GM23338 (cell line): ENCODE data around the gene LILRA5. TPM values are rescaled to one million over a fixed set of nuclear protein-coding genes. Genes with fewer than 3 reads are reported as not detected.
A peak's percentile ranks its signal among the peaks of the same experiment; 100 is the strongest.

Experiments used
- ATAC-seq: fragments of 200-7000 bp; cut with Tn5 transposase; 3 replicates; pipeline ENCODE4 v1.9.1; 2020
- DNase-seq: peaks from one replicate; pipeline ENCODE4 v3.0.0-alpha.2; 2015; ENCODE audit warnings: low spot score
- H2AFZ ChIP-seq: fragments of 200-600 bp; sonication (generic); 2 replicates; pipeline ENCODE4 v1.8.0; 2016; ENCODE audit warnings: antibody characterized with exemption, mild to moderate bottlenecking, moderate library complexity
- H3F3A ChIP-seq: fragments of 200-600 bp; sonication (generic); replicated peaks from 2 replicates; pipeline ENCODE4 v1.8.0; 2017; ENCODE audit warnings: antibody characterized with exemption, mixed run types, low read depth
- H3K27ac ChIP-seq: fragments of 200-600 bp; sonication (generic); 2 replicates; pipeline ENCODE4 v1.6.1; 2016; ENCODE audit warnings: low read depth
- H3K27me3 ChIP-seq: fragments of 200-600 bp; sonication (generic); 2 replicates; pipeline ENCODE4 v1.8.0; 2016; ENCODE audit warnings: mild to moderate bottlenecking, mixed run types, moderate library complexity; ENCODE audit not compliant: insufficient read depth
- H3K36me3 ChIP-seq: fragments of 200-600 bp; sonication (generic); 2 replicates; pipeline ENCODE4 v1.8.0; 2016; ENCODE audit warnings: mild to moderate bottlenecking; ENCODE audit not compliant: insufficient read depth
- H3K4me1 ChIP-seq: fragments of 200-600 bp; sonication (generic); 2 replicates; pipeline ENCODE4 v1.8.0; 2016; ENCODE audit warnings: mild to moderate bottlenecking, moderate library complexity; ENCODE audit not compliant: insufficient read depth
- H3K4me2 ChIP-seq: fragments of 200-600 bp; sonication (generic); 2 replicates; pipeline ENCODE4 v1.7.1; 2017; ENCODE audit warnings: mixed run types
- H3K4me3 ChIP-seq: fragments of 200-600 bp; sonication (generic); 2 replicates; pipeline ENCODE4 v1.6.1; 2016; ENCODE audit warnings: mixed run types
- H3K79me2 ChIP-seq: fragments of 200-600 bp; sonication (generic); replicated peaks from 2 replicates; pipeline ENCODE4 v1.8.0; 2017; ENCODE audit warnings: mild to moderate bottlenecking; ENCODE audit not compliant: insufficient read depth
- H3K9me2 ChIP-seq: fragments of 200-600 bp; sonication (generic); 2 replicates; pipeline ENCODE4 v1.8.0; 2017; ENCODE audit not compliant: insufficient read depth
- H4K20me1 ChIP-seq: fragments of 200-600 bp; sonication (generic); replicated peaks from 2 replicates; pipeline ENCODE4 v1.8.0; 2017; ENCODE audit warnings: mild to moderate bottlenecking; ENCODE audit not compliant: insufficient read depth
- H3K27ac Mint-ChIP-seq: 2 replicates; pipeline ENCODE4 v1.8.0; 2020; ENCODE audit warnings: inconsistent platforms, mild to moderate bottlenecking, moderate library complexity, mixed read lengths
- H3K27me3 Mint-ChIP-seq: 3 replicates; pipeline ENCODE4 v1.8.0; 2022; ENCODE audit warnings: low read depth, mild to moderate bottlenecking, moderate library complexity, mixed read lengths, inconsistent platforms; ENCODE audit not compliant: insufficient read depth, poor library complexity
- H3K36me3 Mint-ChIP-seq: 3 replicates; pipeline ENCODE4 v1.8.0; 2021; ENCODE audit warnings: low read depth, mild to moderate bottlenecking, inconsistent platforms, moderate library complexity, mixed read lengths
- H3K4me1 Mint-ChIP-seq: 3 replicates; pipeline ENCODE4 v1.8.0; 2020; ENCODE audit warnings: mild to moderate bottlenecking, inconsistent platforms, mixed read lengths
- H3K4me3 Mint-ChIP-seq: 3 replicates; pipeline ENCODE4 v1.8.0; 2021; ENCODE audit warnings: moderate library complexity, mild to moderate bottlenecking, inconsistent platforms, mixed read lengths
- H3K9me3 Mint-ChIP-seq: 3 replicates; pipeline ENCODE4 v1.8.0; 2020; ENCODE audit warnings: moderate library complexity, mild to moderate bottlenecking, inconsistent platforms, mixed read lengths
- CREB1 ChIP-seq: fragments of 250-450 bp; sonication (Bioruptor Pico); IDR thresholded peaks from 2 replicates; pipeline ENCODE4 v1.5.0; 2020; ENCODE audit warnings: low read depth, mild to moderate bottlenecking, moderate library complexity
- CTCF ChIP-seq, 2 experiments: fragments of 200-600 bp in 1 of 2; sonication (generic) in 1 of 2; conservative IDR thresholded peaks; 2 replicates each; pipeline versions ENCODE4 v1.5.1 to v1.6.1; 2016 to 2017; ENCODE audit warnings: antibody characterized with exemption in 2 of 2, low read depth in 2 of 2, mild to moderate bottlenecking in 2 of 2, moderate library complexity in 1 of 2
- ETS1 ChIP-seq: IDR thresholded peaks from 2 replicates; pipeline ENCODE4 v1.6.1; 2016; ENCODE audit warnings: antibody characterized with exemption
- EZH2 ChIP-seq: fragments of 200-600 bp; sonication (generic); IDR thresholded peaks from one replicate; pipeline ENCODE4 v1.8.0; 2017; ENCODE audit warnings: antibody characterized with exemption, mild to moderate bottlenecking, low read depth; ENCODE audit not compliant: unreplicated experiment
- EZH2phosphoT487 ChIP-seq: fragments of 200-600 bp; sonication (generic); IDR thresholded peaks from one replicate; pipeline ENCODE4 v1.8.1; 2018; ENCODE audit warnings: antibody characterized with exemption; ENCODE audit not compliant: unreplicated experiment
- JUNB ChIP-seq: IDR thresholded peaks from one replicate; pipeline ENCODE4 v1.6.1; 2016; ENCODE audit warnings: antibody characterized with exemption; ENCODE audit not compliant: unreplicated experiment
- NANOG ChIP-seq: IDR thresholded peaks from 2 replicates; pipeline ENCODE4 v1.6.1; 2016; ENCODE audit warnings: antibody characterized with exemption, borderline replicate concordance
- POLR2AphosphoS5 ChIP-seq: IDR thresholded peaks from 2 replicates; pipeline ENCODE4 v1.6.1; 2016; ENCODE audit warnings: antibody characterized with exemption, low read depth
- REST ChIP-seq: IDR thresholded peaks from one replicate; pipeline ENCODE4 v1.6.1; 2018; ENCODE audit warnings: antibody characterized with exemption; ENCODE audit not compliant: unreplicated experiment
- STAT1 ChIP-seq: IDR thresholded peaks from one replicate; pipeline ENCODE4 v1.6.1; 2016; ENCODE audit warnings: antibody characterized with exemption; ENCODE audit not compliant: unreplicated experiment
- ZNF114 ChIP-seq: fragments of 250-450 bp; sonication (Bioruptor Pico); IDR thresholded peaks from 2 replicates; pipeline ENCODE4 v1.5.0; 2020; ENCODE audit warnings: mild to moderate bottlenecking, moderate library complexity
- ZNF331 ChIP-seq: fragments of 250-450 bp; sonication (Bioruptor Pico); IDR thresholded peaks from 2 replicates; pipeline ENCODE4 v1.5.0; 2020; ENCODE audit warnings: low read depth, mild to moderate bottlenecking, moderate library complexity
- ZNF462 ChIP-seq: fragments of 250-450 bp; sonication (Bioruptor Pico); IDR thresholded peaks from 2 replicates; pipeline ENCODE4 v1.5.0; 2020; ENCODE audit warnings: mild to moderate bottlenecking, moderate library complexity
- polyA plus RNA-seq: library from polyadenylated mRNA; unstranded; fragments of >200 nt; fragmentation: Nextera tagmentation; extraction: Ambion mirVana; gene quantifications from 2 replicates; pipeline ENCODE4 v1.2.1, GENCODE V29; 2016
- total RNA-seq: library from RNA; depleted of rRNA; stranded (reverse); fragments of >200 nt; shearing (Covaris generic); gene quantifications from 2 replicates; pipeline ENCODE4 v1.2.3, GENCODE V29; 2014

LILRA5 gene
- total and polyA plus RNA-seq, 2 experiments from 2014 or later, result not detected

GRCh38 chr19:54335164-54335563 lies 22.2 kb upstream of the LILRA5 start:
- ATAC-seq (peak; percentile 60), DNase-seq (peak; percentile 57)
- Mint-ChIP-seq H3K4me1 (peaks cover 8% of the 10 kb centered on the region), H3K9me3 (no peaks in the 10 kb centered on the region), H3K27me3 (peaks cover 8% of the 10 kb centered on the region), H3K27ac (no peak overlapping the region), H3K4me3 (no peak overlapping the region), H3K36me3 (no peaks in the 10 kb centered on the region; the same call in 1 of the 3 replicates)
- no peaks in the 10 kb centered on the region for H3F3A ChIP-seq
- H3K36me3 ChIP-seq, result no peaks in the 10 kb centered on the region
- H2AFZ ChIP-seq, result peak overlapping the region; percentile 92; the same call in 1 of the 2 replicates
- H3K79me2 ChIP-seq, result no peaks in the 10 kb centered on the region
- no peaks in the 10 kb centered on the region for H3K4me1 ChIP-seq
- no peaks in the 10 kb centered on the region for H3K27me3 ChIP-seq
- H3K4me2 ChIP-seq, result no peak overlapping the region
- no peak overlapping the region for H3K27ac ChIP-seq
- no peaks in the 10 kb centered on the region for H4K20me1 ChIP-seq
- H3K4me3 ChIP-seq, result no peak overlapping the region
- TF ChIP-seq REST (no peak), CTCF (conservative IDR thresholded peaks at IDR 0.05; ENCODE audit: low read depth in 2 of 2) (no peak), ZNF114 (CRISPR knock-in tag) (no peak), EZH2phosphoT487 (no peak), JUNB (no peak), CREB1 (no peak), ZNF462 (CRISPR knock-in tag) (no peak), STAT1 (no peak), NANOG (no peak), ETS1 (no peak), ZNF331 (CRISPR knock-in tag) (no peak), POLR2AphosphoS5 (no peak), EZH2 (no peak)
- no peaks in the 10 kb centered on the region for H3K9me2 ChIP-seq
